NCI-H1048 (cell line): ENCODE data around the gene ZNF600.
A peak's percentile ranks its signal among the peaks of the same experiment; 100 is the strongest.
"Not testable (repeated sequence)": the region's sequence is repeated elsewhere in the genome, so short reads cannot be mapped to it uniquely, and the experiment has no call there.

ENCODE experiments used
- DNase-seq: peaks from one replicate; lab custom pipeline; 2025; lab: John Stamatoyannopoulos, UW

ZNF600 gene

GRCh38 chr19:52786464-52787354, at the start of gene ZNF600:
TSS of gene ZNF600 (minus strand) at chr19:52786791. CDS start at chr19:52778888, 7,903 bp downstream.
- peak; percentile 35 for DNase-seq

- DNase-seq = not testable (repeated sequence)
These were observed 47.7 kb upstream of the ZNF600 start for GRCh38 chr19:52834289-52834688.

GRCh38 chr19:52833541-52833940, 47.0 kb upstream of the ZNF600 start:
- DNase-seq = not testable (repeated sequence)

GRCh38 chr19:52829866-52830265, 43.3 kb upstream of the ZNF600 start:
- DNase-seq = not testable (repeated sequence)

- DNase-seq = no peak
These were observed 39.2 kb upstream of the ZNF600 start for GRCh38 chr19:52825765-52826164.

GRCh38 chr19:52823676-52824075, 37.1 kb upstream of the ZNF600 start:
- DNase-seq = no peak

GRCh38 chr19:52821204-52821960, 34.8 kb upstream of the ZNF600 start, which contains the start of gene ZNF28:
TSS of gene ZNF28 (minus strand) at chr19:52821633. CDS start at chr19:52817958, 3,675 bp downstream.
- not testable (repeated sequence) for DNase-seq

GRCh38 chr19:52820472-52821203, 34.0 kb upstream of the ZNF600 start:
- DNase-seq = not testable (repeated sequence)

- no peak for DNase-seq
These were observed 23.2 kb upstream of the ZNF600 start for GRCh38 chr19:52809801-52810200.

GRCh38 chr19:52799950-52800640, 13.5 kb upstream of the ZNF600 start:
- DNase-seq = not testable (repeated sequence)

- DNase-seq = no peak
These were observed 2.8 kb upstream of the ZNF600 start for GRCh38 chr19:52789440-52789839.

GRCh38 chr19:52786078-52786463, 520 bp downstream of the ZNF600 start:
- DNase-seq = no peak

GRCh38 chr19:52785506-52785905, 1.1 kb downstream of the ZNF600 start:
- DNase-seq = no peak

- not testable (repeated sequence) for DNase-seq
These were observed 3.7 kb downstream of the ZNF600 start for GRCh38 chr19:52782864-52783263.

GRCh38 chr19:52778811-52779210, 7.8 kb downstream of the ZNF600 start:
- DNase-seq = no peak

- not testable (repeated sequence) for DNase-seq
These were observed 30.1 kb downstream of the ZNF600 start for GRCh38 chr19:52756447-52756846.

GRCh38 chr19:52749780-52750179, 36.8 kb downstream of the ZNF600 start:
- DNase-seq = no peak

- DNase-seq = no peak
These were observed 38.1 kb downstream of the ZNF600 start for GRCh38 chr19:52748336-52748950.

GRCh38 chr19:52745919-52746318, 40.7 kb downstream of the ZNF600 start:
- not testable (repeated sequence) for DNase-seq

- no peak for DNase-seq
These were observed 43.5 kb downstream of the ZNF600 start for GRCh38 chr19:52743091-52743490.

- no peak for DNase-seq
These were observed 44.1 kb downstream of the ZNF600 start for GRCh38 chr19:52742516-52742915.
